ENCODE data around the gene EPAS1.

Gene EPAS1

GRCh38 chr2:46284796-46285195, 12.4 kb upstream of the EPAS1 start:
- no peak for TF ChIP-seq CTCF (IDR thresholded peaks at IDR 0.05; ENCODE audit: low read depth, low read length)
- no peak overlapping the region for H3K4me3 ChIP-seq (ENCODE audit: low read depth, low read length)
- no peak for DNase-seq (ENCODE audit: low read depth, low spot score)
- in situ Hi-C loops (cut with HindIII; ENCODE audit: low sequenced_read_pairs) = no loop called here

- TF ChIP-seq CTCF (IDR thresholded peaks at IDR 0.05; ENCODE audit: low read depth, low read length) = no peak
- no peak for DNase-seq (ENCODE audit: low read depth, low spot score)
- no peak overlapping the region for H3K4me3 ChIP-seq (ENCODE audit: low read depth, low read length)
- in situ Hi-C loops (cut with HindIII; ENCODE audit: low sequenced_read_pairs) = no loop called here
These were observed 10.5 kb upstream of the EPAS1 start for GRCh38 chr2:46286715-46287114.

GRCh38 chr2:46290078-46290477, 7.1 kb upstream of the EPAS1 start:
- no peak for DNase-seq (ENCODE audit: low read depth, low spot score)
- no peak for TF ChIP-seq CTCF (IDR thresholded peaks at IDR 0.05; ENCODE audit: low read depth, low read length)
- no peak overlapping the region for H3K4me3 ChIP-seq (ENCODE audit: low read depth, low read length)
- in situ Hi-C loops (cut with HindIII; ENCODE audit: low sequenced_read_pairs) = no loop called here

GRCh38 chr2:46293466-46293865, 3.7 kb upstream of the EPAS1 start:
- no peak overlapping the region for H3K4me3 ChIP-seq (ENCODE audit: low read depth, low read length)
- DNase-seq (ENCODE audit: low read depth, low spot score) = no peak
- in situ Hi-C loops (cut with HindIII; ENCODE audit: low sequenced_read_pairs) = no loop called here
- TF ChIP-seq CTCF (IDR thresholded peaks at IDR 0.05; ENCODE audit: low read depth, low read length) = no peak

- TF ChIP-seq CTCF (IDR thresholded peaks at IDR 0.05; ENCODE audit: low read depth, low read length) = peak; percentile 38
- DNase-seq (ENCODE audit: low read depth, low spot score) = no peak
- H3K4me3 ChIP-seq (ENCODE audit: low read depth, low read length) = no peak overlapping the region
- in situ Hi-C loops (cut with HindIII; ENCODE audit: low sequenced_read_pairs) = no loop called here
These were observed 2.9 kb upstream of the EPAS1 start for GRCh38 chr2:46294176-46294836.

GRCh38 chr2:46296216-46296839, 879 bp upstream of the EPAS1 start:
- in situ Hi-C loops (cut with HindIII; ENCODE audit: low sequenced_read_pairs) = no loop called here
- H3K4me3 ChIP-seq (ENCODE audit: low read depth, low read length) = peak overlapping the region; percentile 50
- peak; percentile 36 for DNase-seq (ENCODE audit: low read depth, low spot score)
- TF ChIP-seq CTCF (IDR thresholded peaks at IDR 0.05; ENCODE audit: low read depth, low read length) = peak; percentile 0
